Retinal pigment epithelial cell (primary cell): Measurements from ENCODE around the gene ZNF273.

Experiments used
- DNase-seq: peaks from one replicate; pipeline ENCODE4 v3.0.0-alpha.2; 2010; ENCODE audit warnings: low read depth
- H3K4me3 ChIP-seq: 2 replicates; pipeline ENCODE4 v1.5.1; 2011; ENCODE audit warnings: mild to moderate bottlenecking, low read length, control low read depth, moderate library complexity
- CTCF ChIP-seq: conservative IDR thresholded peaks from 2 replicates; pipeline ENCODE4 v1.5.1; 2011; ENCODE audit warnings: low read depth, low read length, control low read depth, inconsistent platforms

Gene ZNF273

DNA sequence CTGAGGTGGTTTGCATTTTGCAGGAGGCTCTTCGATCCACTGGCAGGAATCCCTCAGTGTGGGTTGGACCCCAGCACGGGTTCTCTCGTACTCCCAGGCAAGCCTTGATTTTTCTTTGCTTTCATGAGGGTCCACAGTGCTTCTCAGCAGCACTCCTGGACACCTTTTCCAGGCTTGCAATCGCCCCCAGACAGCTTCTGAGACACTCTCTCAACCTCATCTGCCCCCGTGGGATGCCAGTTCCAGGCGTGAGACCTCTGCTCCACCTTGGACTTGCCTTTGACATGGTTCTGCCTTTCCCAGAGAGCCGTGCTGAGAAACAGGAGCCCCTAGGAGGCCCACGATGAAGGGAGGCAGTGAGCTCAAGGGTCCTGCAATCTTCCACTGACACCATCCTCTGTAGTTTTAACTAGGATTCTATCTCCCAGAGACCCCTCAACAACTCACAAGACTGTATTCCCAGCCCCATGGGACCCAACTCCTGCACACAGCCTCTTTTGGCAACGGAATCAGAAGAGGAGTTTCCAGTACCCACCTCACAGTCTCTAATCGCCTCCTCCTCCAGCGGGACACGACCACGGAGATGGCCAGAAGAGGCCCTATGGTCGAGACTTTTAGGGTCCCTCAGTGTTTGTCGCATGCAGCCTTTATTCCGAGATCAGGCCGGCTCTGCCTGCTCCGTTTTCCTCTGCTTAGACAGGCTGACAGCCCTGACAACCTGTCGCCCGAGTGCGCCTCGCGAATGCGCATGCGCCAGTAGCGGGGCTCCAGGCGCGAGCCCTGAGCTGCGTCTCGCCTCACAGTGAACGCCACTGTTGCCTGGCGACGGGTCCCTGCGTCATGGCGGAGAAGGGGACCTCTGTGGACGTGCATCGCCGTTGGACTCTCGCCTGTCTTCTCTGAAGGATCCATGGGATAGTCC, 26.0 kb upstream of the ZNF273 start:
- no peak for DNase-seq
- H3K4me3 ChIP-seq = peak overlapping the region; percentile 52
- TF ChIP-seq CTCF = no peak

GRCh38 chr7:64877714-64878610, 25.1 kb upstream of the ZNF273 start:
- no peak for TF ChIP-seq CTCF
- peak overlapping the region; percentile 52 for H3K4me3 ChIP-seq
- DNase-seq = no peak

GRCh38 chr7:64878684-64879083, 24.4 kb upstream of the ZNF273 start:
- no peak for TF ChIP-seq CTCF
- no peak overlapping the region for H3K4me3 ChIP-seq
- DNase-seq = no peak

DNA sequence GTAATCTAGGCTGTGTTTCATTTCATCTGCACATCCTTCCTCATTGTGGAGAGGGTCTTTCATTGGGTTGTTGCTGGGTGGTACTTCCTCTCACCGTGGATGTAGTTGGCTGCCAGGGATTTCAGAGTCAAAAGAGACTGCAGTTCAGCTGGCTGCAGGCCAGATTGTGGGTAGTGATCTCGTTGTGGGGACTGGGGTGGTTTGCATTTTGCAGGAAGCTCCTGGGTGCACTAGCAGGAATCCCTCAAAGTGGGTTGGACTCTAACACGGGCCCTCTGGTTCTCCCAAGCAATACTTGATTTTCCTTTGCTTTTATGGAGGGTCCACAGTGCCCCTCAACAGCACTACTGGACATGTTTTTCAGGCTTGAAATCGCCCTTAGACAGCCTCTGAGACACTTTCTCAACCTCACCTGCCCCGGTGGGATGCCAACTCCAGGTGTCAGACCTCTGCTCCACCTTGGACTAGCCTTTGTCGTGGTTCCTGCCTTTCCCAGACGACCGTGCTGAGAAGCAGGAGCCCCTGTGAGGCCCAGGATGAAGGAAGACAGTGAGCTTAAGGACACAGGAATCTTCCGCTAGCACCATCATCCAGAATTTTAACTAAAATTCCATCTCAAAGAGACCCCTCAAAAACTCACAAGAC, 23.9 kb upstream of the ZNF273 start:
- TF ChIP-seq CTCF = no peak
- no peak overlapping the region for H3K4me3 ChIP-seq
- no peak for DNase-seq

GRCh38 chr7:64879800-64880199, 23.3 kb upstream of the ZNF273 start:
- TF ChIP-seq CTCF = no peak
- DNase-seq = no peak
- H3K4me3 ChIP-seq = no peak overlapping the region

DNA sequence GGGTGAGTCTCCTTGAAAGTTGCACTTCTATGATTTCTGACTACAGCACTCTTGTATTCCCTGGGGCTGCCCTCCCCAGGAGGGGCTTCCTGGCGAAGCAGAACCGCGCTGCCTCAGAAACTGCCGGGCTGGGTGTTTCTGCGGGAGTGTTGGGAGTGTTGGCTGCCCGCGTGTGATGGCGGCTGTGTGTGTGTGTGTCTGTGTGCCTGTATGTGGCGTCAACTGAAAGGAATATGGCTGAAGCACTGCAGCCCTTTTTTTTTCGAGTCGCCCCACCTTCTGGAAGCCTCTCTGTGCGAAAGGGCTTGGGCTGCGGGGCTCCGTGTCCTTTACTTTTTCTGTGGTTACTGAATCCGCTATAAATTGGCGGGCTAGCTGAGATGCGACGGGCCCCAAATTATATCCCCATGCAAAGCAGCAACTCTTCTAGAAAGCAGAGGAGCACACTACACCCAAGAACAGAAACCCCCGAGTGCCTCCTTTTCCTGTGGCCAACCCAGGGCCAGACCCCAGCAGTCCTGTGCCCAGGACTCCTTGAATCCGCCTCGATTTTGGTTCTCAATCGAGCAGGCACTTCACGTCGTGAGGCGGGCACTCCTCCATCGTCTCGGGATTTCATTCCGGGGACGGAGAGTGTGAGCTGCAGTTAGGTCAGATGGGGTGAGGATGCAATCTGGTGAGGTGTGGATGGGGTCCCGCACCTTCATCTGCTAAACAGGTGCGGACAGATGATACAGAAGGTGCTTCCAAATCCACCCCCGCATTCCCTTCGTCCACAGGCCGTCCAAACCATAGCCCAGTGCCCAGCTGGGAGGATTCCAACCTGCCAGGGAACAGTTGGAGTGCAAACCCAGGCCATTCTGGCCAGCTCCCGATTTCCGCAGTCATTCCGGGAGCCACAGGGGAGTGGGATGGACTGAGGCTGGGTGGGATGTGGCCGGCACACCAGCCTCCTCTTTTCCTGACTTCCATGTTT, 22.5 kb upstream of the ZNF273 start:
- H3K4me3 ChIP-seq = no peak overlapping the region
- DNase-seq = no peak
- no peak for TF ChIP-seq CTCF
